Posterior cingulate gyrus (tissue), 11 donors: ENCODE measurements around the gene PITX2.

ENCODE experiments used
- DNase-seq, 10 donors: peaks; one replicate each; pipeline versions ENCODE4 v3.0.0 to v3.0.0-alpha.2; 2020 to 2021; ENCODE audit warnings: mixed read lengths in 3 of 10
- intact Hi-C: fragments of 100-400 bp; cut with DNase I; formaldehyde crosslinking; loops from one replicate; pipeline ENCODE4 v1.15.1; 2023

Gene PITX2

GRCh38 chr4:110622841-110623717, at the start of gene PITX2:
TSS of gene PITX2 (minus strand) at chr4:110623077. CDS start at chr4:110622460, 617 bp downstream.
- peak in 2 of 10 donors; percentile 63 to 68 for DNase-seq

GRCh38 chr4:110671679-110672078, 48.8 kb upstream of the PITX2 start:
- DNase-seq: no peak
- intact Hi-C loops: no loop called here

More at GRCh38 chr4:110622841-110623717, at the start of gene PITX2:
- intact Hi-C loops: no loop called here

GRCh38 chr4:110669663-110670062, 46.8 kb upstream of the PITX2 start:
- intact Hi-C loops: no loop called here
- no peak for DNase-seq

- no peak for DNase-seq
- intact Hi-C loops: no loop called here
Measured at GRCh38 chr4:110668463-110669235, 45.8 kb upstream of the PITX2 start.

GRCh38 chr4:110667670-110668069, 44.8 kb upstream of the PITX2 start:
- no peak for DNase-seq
- intact Hi-C loops: no loop called here

GRCh38 chr4:110666030-110666429, 43.2 kb upstream of the PITX2 start:
- intact Hi-C loops: no loop called here
- no peak for DNase-seq

- intact Hi-C loops: no loop called here
- no peak for DNase-seq
Measured at GRCh38 chr4:110663738-110664444, 41.0 kb upstream of the PITX2 start.

GRCh38 chr4:110663206-110663605, 40.3 kb upstream of the PITX2 start:
- intact Hi-C loops: no loop called here

GRCh38 chr4:110660755-110661154, 37.9 kb upstream of the PITX2 start:
- intact Hi-C loops: no loop called here
- DNase-seq: no peak

More at GRCh38 chr4:110663206-110663605, 40.3 kb upstream of the PITX2 start:
- no peak for DNase-seq

- no peak for DNase-seq
Measured at GRCh38 chr4:110654254-110654635, 31.4 kb upstream of the PITX2 start.

GRCh38 chr4:110653321-110654253, 30.7 kb upstream of the PITX2 start:
- intact Hi-C loops: no loop called here
- no peak for DNase-seq

More at GRCh38 chr4:110654254-110654635, 31.4 kb upstream of the PITX2 start:
- intact Hi-C loops: no loop called here

GRCh38 chr4:110644008-110644407, 21.1 kb upstream of the PITX2 start:
- no peak for DNase-seq
- intact Hi-C loops: no loop called here

GRCh38 chr4:110643096-110643495, 20.2 kb upstream of the PITX2 start:
- intact Hi-C loops: no loop called here
- DNase-seq: no peak

- DNase-seq: peak in 1 of 10 donors; percentile 70
- intact Hi-C loops: no loop called here
Measured at GRCh38 chr4:110641218-110641617, 18.3 kb upstream of the PITX2 start.

GRCh38 chr4:110640576-110640975, 17.7 kb upstream of the PITX2 start:
- intact Hi-C loops: no loop called here
- DNase-seq: no peak

- peak in 1 of 10 donors; percentile 50 for DNase-seq
- intact Hi-C loops: loop anchor here (10.0 kb wide), 2 partner anchors 1215 to 1395 kb away; no protein-coding TSS in a partner anchor
Measured at GRCh38 chr4:110639207-110640090, 16.6 kb upstream of the PITX2 start.

- intact Hi-C loops: loop anchor here (10.0 kb wide), 2 partner anchors 1217 to 1397 kb away; no protein-coding TSS in a partner anchor
- DNase-seq: no peak
Measured at GRCh38 chr4:110638089-110638746, 15.3 kb upstream of the PITX2 start.
